Stimulated activated CD8-positive, alpha-beta memory T cell treated with anti-CD3 and anti-CD28 coated beads, Interleukin-7, amount 100 ng/mL, for 48 hours (primary cell): ENCODE results near the gene CD81.
"Not testable (repeated sequence)": the region's sequence is repeated elsewhere in the genome, so short reads cannot be mapped to it uniquely, and the experiment has no call there.

ENCODE experiments used
- DNase-seq, 2 donors: peaks; one replicate each; pipeline ENCODE4 v3.0.0-alpha.2; 2020; ENCODE audit warnings: low read depth in 1 of 2; ENCODE audit errors: extremely low read depth in 1 of 2

CD81 gene

DNA sequence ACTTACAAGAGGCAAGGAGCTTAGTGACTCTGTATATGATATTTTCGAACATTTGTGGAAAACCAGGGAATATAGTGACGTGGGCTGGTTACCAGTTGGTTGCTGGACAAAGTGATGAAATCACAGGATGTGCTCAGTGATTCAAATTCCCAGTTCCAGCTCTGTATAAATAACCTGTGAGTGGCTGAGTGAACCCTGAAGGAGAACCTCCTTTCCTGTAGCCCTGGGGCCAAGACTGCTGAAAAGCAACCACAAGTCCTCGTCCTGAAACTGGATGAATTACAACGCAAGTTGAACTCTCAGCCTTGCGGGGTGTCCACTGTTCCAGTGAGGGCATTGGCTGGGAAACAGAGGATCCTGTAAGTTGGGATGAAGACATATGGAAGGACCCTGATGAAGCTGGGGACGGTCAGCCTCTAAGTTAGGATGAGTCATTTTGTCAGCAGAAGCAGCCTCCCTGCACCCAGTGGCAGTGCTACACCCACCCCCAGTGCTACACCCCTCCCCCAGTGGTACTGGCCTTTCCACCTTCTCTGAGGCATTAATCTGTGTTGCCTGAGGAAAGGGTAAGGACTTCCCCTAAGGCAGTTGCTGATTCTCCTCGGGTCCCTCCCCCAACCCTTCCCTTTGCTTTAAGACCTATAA, 22.0 kb upstream of the CD81 start:
- no peak for DNase-seq

GRCh38 chr11:2357246-2357645, 19.9 kb upstream of the CD81 start:
- DNase-seq = no peak

GRCh38 chr11:2357651-2358050, 19.5 kb upstream of the CD81 start:
- not testable (repeated sequence) for DNase-seq

- no peak for DNase-seq
These were observed 18.2 kb upstream of the CD81 start for GRCh38 chr11:2358754-2359442.

- DNase-seq = no peak
These were observed 17.6 kb upstream of the CD81 start for GRCh38 chr11:2359557-2359956.

- DNase-seq = no peak
These were observed 16.9 kb upstream of the CD81 start for GRCh38 chr11:2360081-2360642.

- no peak for DNase-seq
These were observed 15.5 kb upstream of the CD81 start for GRCh38 chr11:2361565-2361964.

DNA sequence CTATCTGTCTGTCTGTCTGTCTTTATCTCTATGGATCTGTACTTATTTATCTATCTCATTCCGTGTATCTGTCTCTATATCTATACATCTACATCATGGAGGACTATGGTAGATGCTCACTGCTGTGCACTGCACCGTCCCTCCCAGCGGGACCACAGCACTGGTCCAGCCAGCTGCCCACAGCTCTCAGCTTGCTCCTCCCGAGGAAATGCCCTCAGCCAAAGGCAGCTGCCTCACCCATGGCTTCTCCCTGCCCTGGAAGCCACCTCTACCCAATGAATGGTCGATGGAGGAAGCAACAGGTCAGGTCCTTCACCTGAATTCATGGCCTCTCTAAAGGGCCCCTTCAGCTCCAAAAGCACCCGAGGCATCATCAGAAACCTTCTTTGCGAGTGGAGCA, 14.7 kb upstream of the CD81 start:
- no peak for DNase-seq

DNA sequence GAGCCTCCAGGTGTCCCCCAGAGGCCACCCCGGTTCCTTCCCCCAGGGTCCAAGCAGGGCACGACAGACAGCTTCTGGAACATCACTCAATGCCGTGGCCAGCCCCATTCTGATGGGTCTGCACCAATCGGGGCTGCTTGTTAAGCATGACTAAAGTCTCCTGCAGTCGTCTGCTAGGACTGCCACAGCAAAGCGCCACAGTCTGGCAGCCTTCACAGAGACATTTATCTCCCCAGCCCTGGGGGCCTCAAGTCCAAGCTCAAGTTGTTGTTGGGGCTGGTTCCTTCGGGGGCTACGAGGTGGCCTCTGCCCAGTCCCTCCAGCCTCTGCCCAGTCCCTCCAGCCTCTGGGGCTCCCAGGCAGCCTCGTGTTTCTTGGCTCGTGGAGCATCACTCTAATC, 14.0 kb upstream of the CD81 start:
- DNase-seq = no peak

GRCh38 chr11:2363577-2364370, 13.3 kb upstream of the CD81 start:
- DNase-seq = no peak

GRCh38 chr11:2364386-2364785, 12.7 kb upstream of the CD81 start:
- not testable (repeated sequence) for DNase-seq

DNA sequence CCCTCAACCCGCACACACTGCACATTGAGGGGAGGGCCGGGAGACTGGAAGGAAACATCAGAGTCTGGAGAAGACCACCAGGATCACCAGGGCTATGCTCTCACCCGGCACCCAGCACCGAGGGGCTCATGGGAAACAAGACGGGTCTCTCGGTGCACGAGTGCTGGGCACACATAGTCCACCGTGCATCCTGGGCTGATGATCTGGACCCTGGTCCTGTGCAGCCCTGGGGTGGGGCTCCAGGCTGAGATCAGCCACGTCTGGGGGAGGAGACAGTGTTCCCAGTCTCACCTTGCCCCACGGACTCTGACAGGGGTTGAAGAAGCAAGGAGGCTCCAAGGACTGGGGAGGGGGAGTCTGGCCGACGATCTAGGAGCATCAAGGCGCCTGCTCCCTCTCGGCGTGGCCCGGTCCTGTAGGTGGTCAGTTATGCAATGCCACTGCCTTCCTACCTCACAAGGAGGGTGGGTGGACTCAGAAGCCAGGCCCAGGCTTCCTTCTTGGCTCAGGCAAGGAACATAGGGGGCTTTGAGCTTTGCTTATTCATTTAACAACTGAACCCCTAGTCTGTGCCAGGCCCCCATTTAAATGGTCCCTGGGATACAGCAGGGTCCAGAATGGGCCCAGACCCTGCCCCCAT, 11.4 kb upstream of the CD81 start:
- no peak for DNase-seq

GRCh38 chr11:2366276-2366675, 10.8 kb upstream of the CD81 start:
- DNase-seq = no peak

DNA sequence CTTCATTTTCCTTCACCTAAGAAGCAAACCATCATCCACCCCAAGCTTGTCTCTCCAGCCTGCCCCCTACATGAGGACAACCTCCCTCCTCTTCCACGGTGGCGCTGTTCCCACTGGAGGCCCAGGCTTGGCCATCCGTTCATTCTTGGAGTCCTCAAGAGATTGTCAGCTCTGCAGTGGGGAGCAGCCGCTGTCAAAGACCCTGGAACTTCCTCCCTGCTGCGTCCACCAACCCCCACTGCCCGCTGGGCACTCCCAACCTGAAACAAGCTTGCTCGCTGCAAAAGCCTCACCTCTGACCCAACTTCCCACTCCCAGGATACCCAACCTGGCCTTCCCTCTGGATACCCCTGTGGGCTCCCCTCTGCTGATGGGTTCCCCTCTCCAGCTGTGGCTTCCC, 10.4 kb upstream of the CD81 start:
- no peak for DNase-seq

GRCh38 chr11:2367266-2368160, 9.6 kb upstream of the CD81 start:
- DNase-seq = no peak

- no peak for DNase-seq
These were observed 8.8 kb upstream of the CD81 start for GRCh38 chr11:2368178-2368850.

- DNase-seq = no peak
These were observed 8.3 kb upstream of the CD81 start for GRCh38 chr11:2368851-2369180.

DNA sequence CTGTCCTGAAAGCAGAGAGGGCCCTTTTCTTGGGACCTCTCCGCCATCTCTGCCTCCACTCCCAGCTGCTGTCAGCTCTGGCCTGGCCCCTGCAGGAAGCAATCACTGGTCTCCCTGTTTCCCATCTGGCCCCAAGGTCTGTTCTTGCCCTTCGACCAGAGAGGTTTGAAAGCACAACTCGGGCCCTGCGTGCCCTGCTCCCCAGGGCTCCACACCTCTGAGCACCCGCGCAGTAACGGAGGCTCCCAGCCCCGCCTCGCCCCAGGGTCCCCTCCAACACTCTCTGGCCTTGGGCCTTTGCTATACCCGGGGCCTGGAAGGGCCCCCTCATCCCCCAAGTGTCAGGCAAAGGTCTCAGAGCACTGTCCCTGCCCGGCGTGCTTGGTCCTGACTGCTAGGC, 7.8 kb upstream of the CD81 start:
- DNase-seq = no peak

- DNase-seq = no peak
These were observed 7.2 kb upstream of the CD81 start for GRCh38 chr11:2369896-2370295.
